NT2/D1 (cell line): ENCODE results near the gene NFX1.

ENCODE experiments used
- DNase-seq: peaks from one replicate; pipeline ENCODE4 v3.0.0-alpha.2; 2011; ENCODE audit warnings: low read depth, low spot score
- H3K27me3 ChIP-seq: 2 replicates; pipeline ENCODE4 v1.6.0; 2011; ENCODE audit warnings: mild to moderate bottlenecking; ENCODE audit not compliant: insufficient read length, insufficient read depth
- H3K36me3 ChIP-seq: 2 replicates; pipeline ENCODE4 v1.6.1; 2011; ENCODE audit warnings: mild to moderate bottlenecking, low read length, mixed read lengths; ENCODE audit not compliant: insufficient read depth, insufficient read length
- H3K4me1 ChIP-seq: 2 replicates; pipeline ENCODE4 v1.5.1; 2011; ENCODE audit not compliant: insufficient read depth, insufficient read length
- H3K4me3 ChIP-seq: 2 replicates; pipeline ENCODE4 v1.5.1; 2011; ENCODE audit warnings: low read depth; ENCODE audit not compliant: insufficient read length
- H3K9ac ChIP-seq: 2 replicates; pipeline ENCODE4 v1.6.0; 2011; ENCODE audit warnings: low read depth; ENCODE audit not compliant: insufficient read length
- H3K9me3 ChIP-seq: 2 replicates; pipeline ENCODE4 v1.5.1; 2011; ENCODE audit warnings: mild to moderate bottlenecking, low read length; ENCODE audit not compliant: insufficient read depth
- SUZ12 ChIP-seq: IDR thresholded peaks from 2 replicates; pipeline ENCODE4 v1.6.1; 2011; ENCODE audit not compliant: insufficient read length, insufficient read depth; ENCODE audit errors: extremely low read depth
- YY1 ChIP-seq: IDR thresholded peaks from 2 replicates; pipeline ENCODE4 v1.6.1; 2011; ENCODE audit not compliant: insufficient read length, insufficient read depth
- ZNF274 ChIP-seq: IDR thresholded peaks from 2 replicates; pipeline ENCODE4 v1.6.1; 2011; ENCODE audit warnings: mild to moderate bottlenecking, low read depth, low read length

Gene NFX1

GRCh38 chr9:33403941-33404787 is 113.8 kb downstream of the NFX1 start:
- H3K9ac ChIP-seq: peak overlapping the region; percentile 26
- no peak for TF ChIP-seq YY1
- TF ChIP-seq SUZ12: no peak
- no peak for TF ChIP-seq ZNF274

GRCh38 chr9:33404788-33405362 is 114.6 kb downstream of the NFX1 start:
- Histone ChIP-seq H3K36me3 (no peaks in the 10 kb centered on the region), H3K4me1 (peaks cover 14% of the 10 kb centered on the region), H3K9me3 (no peaks in the 10 kb centered on the region), H3K4me3 (no peak overlapping the region), H3K9ac (no peak overlapping the region), H3K27me3 (no peaks in the 10 kb centered on the region)
- no peak for DNase-seq
- TF ChIP-seq ZNF274 (no peak), YY1 (no peak), SUZ12 (no peak)

More at GRCh38 chr9:33403941-33404787, 113.8 kb downstream of the NFX1 start:
- Histone ChIP-seq H3K4me1 (peaks cover 14% of the 10 kb centered on the region), H3K4me3 (no peak overlapping the region), H3K9me3 (no peaks in the 10 kb centered on the region), H3K27me3 (no peaks in the 10 kb centered on the region), H3K36me3 (no peaks in the 10 kb centered on the region)
- no peak for DNase-seq

- peaks cover 13% of the 10 kb centered on the region for H3K4me1 ChIP-seq
- H3K4me3 ChIP-seq: no peak overlapping the region
- no peak overlapping the region for H3K9ac ChIP-seq
- no peaks in the 10 kb centered on the region for H3K36me3 ChIP-seq
- TF ChIP-seq ZNF274: no peak
- no peak for TF ChIP-seq SUZ12
- TF ChIP-seq YY1: no peak
- H3K9me3 ChIP-seq: no peaks in the 10 kb centered on the region
- no peaks in the 10 kb centered on the region for H3K27me3 ChIP-seq
- DNase-seq: no peak
These were observed 116.7 kb downstream of the NFX1 start for GRCh38 chr9:33407061-33407460.

DNA sequence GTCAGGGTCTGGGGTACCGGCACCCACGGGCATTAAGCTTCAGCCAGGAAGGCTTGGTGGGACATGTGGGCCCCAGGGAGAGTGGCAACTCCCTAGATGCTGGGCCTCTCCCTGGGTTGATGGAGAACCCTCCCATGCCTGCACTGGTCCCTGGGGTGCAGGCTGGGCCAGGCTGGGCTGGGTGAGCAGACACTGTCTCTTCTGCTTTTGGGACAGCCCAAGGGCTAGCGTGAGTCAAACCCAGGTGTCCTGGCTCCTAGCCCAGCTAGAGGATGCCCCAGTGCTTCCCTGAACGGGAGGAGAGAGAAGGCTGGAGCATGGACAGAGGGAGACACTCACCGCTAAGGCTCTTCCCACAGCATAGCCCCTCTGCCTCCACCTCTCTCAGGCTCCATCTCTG is 117.8 kb downstream of the NFX1 start:
- H3K27me3 ChIP-seq: no peaks in the 10 kb centered on the region
- TF ChIP-seq ZNF274: no peak
- no peak for TF ChIP-seq YY1
- TF ChIP-seq SUZ12: no peak
- H3K9me3 ChIP-seq: no peaks in the 10 kb centered on the region
- no peak overlapping the region for H3K9ac ChIP-seq
- no peak for DNase-seq
- no peaks in the 10 kb centered on the region for H3K36me3 ChIP-seq
- H3K4me1 ChIP-seq: peaks cover 10% of the 10 kb centered on the region
- H3K4me3 ChIP-seq: no peak overlapping the region

DNA sequence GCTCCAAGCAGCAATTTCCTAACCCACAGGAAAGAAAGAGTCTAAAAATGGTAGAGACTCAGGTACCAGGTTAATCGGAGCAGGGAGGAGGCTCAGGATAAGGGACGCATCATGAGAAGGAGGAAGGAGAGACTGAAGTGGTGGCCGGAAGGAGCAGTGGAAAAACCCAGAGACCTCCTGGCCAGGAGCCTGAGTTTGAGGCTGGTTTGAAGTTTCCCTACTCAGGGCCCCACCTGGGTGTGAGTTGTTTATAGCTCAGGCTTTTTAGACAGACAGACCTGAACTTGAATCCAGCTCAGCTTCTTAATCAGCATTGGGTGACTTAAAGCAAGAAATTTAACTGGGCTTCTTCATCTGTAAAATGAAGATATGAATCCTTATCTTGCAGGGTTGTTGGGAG is 124.0 kb downstream of the NFX1 start:
- H3K9me3 ChIP-seq: no peaks in the 10 kb centered on the region
- H3K36me3 ChIP-seq: no peaks in the 10 kb centered on the region
- no peak overlapping the region for H3K4me3 ChIP-seq
- H3K27me3 ChIP-seq: no peaks in the 10 kb centered on the region
- TF ChIP-seq YY1 (no peak), ZNF274 (no peak), SUZ12 (no peak)
- no peak overlapping the region for H3K9ac ChIP-seq
- DNase-seq: no peak
- H3K4me1 ChIP-seq: peaks cover 4% of the 10 kb centered on the region

- no peak overlapping the region for H3K4me3 ChIP-seq
- no peaks in the 10 kb centered on the region for H3K27me3 ChIP-seq
- H3K4me1 ChIP-seq: peaks cover 4% of the 10 kb centered on the region
- H3K36me3 ChIP-seq: no peaks in the 10 kb centered on the region
- H3K9ac ChIP-seq: no peak overlapping the region
- no peak for DNase-seq
- TF ChIP-seq YY1 (no peak), ZNF274 (no peak), SUZ12 (no peak)
- H3K9me3 ChIP-seq: no peaks in the 10 kb centered on the region
These were observed 124.7 kb downstream of the NFX1 start for GRCh38 chr9:33414889-33415500.

DNA sequence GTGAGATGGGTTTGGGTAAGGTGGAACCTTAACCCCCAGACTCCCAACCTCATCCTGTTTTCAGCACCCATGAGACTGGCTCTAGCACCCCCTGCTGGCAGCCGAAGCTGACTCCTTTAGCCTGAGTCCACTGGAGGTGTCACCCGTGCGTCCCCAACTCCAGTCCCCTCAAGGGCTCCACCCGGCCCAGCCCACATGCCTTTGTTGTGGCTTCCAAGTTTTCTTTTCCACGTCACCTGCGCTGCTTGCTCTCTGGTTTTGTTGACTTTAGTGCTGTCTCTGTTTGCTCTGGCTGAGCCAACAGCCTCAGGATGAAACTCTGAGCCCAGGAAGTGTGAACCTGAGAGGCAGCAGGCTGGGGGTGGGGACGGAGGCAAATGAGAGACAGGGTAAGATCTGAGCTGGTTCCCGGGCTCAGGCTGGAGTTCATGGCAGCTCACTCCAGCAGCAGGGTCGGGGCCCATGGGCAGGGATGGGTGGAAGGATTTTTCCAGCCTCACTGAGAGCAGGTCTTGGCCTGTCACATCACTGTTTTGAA is 125.3 kb downstream of the NFX1 start:
- Histone ChIP-seq H3K36me3 (no peaks in the 10 kb centered on the region), H3K4me1 (peaks cover 4% of the 10 kb centered on the region), H3K27me3 (no peaks in the 10 kb centered on the region), H3K9me3 (no peaks in the 10 kb centered on the region), H3K9ac (no peak overlapping the region), H3K4me3 (no peak overlapping the region)
- DNase-seq: peak; percentile 51
- no peak for TF ChIP-seq ZNF274
- no peak for TF ChIP-seq SUZ12
